Activated naive CD4-positive, alpha-beta T cell treated with anti-CD3 and anti-CD28 coated beads, Interleukin-2, amount 50 U/mL, for 24 hours (primary cell): ENCODE data around the gene SLC66A2.

ENCODE experiments used
- H3K27ac Mint-ChIP-seq: one replicate; pipeline ENCODE4 v1.8.0; 2021; ENCODE audit warnings: mild to moderate bottlenecking, mixed read lengths
- H3K27me3 Mint-ChIP-seq: one replicate; pipeline ENCODE4 v1.8.0; 2021; ENCODE audit warnings: mixed read lengths
- H3K36me3 Mint-ChIP-seq: one replicate; pipeline ENCODE4 v1.8.0; 2021; ENCODE audit warnings: mixed read lengths
- H3K4me1 Mint-ChIP-seq: one replicate; pipeline ENCODE4 v1.8.0; 2021; ENCODE audit warnings: mixed read lengths
- H3K4me3 Mint-ChIP-seq: one replicate; pipeline ENCODE4 v1.8.0; 2021; ENCODE audit warnings: mild to moderate bottlenecking, mixed read lengths
- H3K9me3 Mint-ChIP-seq: one replicate; pipeline ENCODE4 v1.8.0; 2021; ENCODE audit warnings: mixed read lengths

SLC66A2 gene

GRCh38 chr18:79975985-79976680 is 24.7 kb upstream of the SLC66A2 start:
- Mint-ChIP-seq H3K36me3 (peaks cover 16% of the 10 kb centered on the region), H3K4me3 (no peak overlapping the region), H3K27ac (no peak overlapping the region), H3K4me1 (peaks cover 36% of the 10 kb centered on the region), H3K27me3 (no peaks in the 10 kb centered on the region), H3K9me3 (no peaks in the 10 kb centered on the region)

- peaks cover 26% of the 10 kb centered on the region for H3K4me1 Mint-ChIP-seq
- H3K4me3 Mint-ChIP-seq: no peak overlapping the region
- no peak overlapping the region for H3K27ac Mint-ChIP-seq
- no peaks in the 10 kb centered on the region for H3K27me3 Mint-ChIP-seq
- H3K36me3 Mint-ChIP-seq: peaks cover 16% of the 10 kb centered on the region
- no peaks in the 10 kb centered on the region for H3K9me3 Mint-ChIP-seq
Measured at GRCh38 chr18:79975043-79975442, 23.6 kb upstream of the SLC66A2 start.

- Mint-ChIP-seq H3K9me3 (no peaks in the 10 kb centered on the region), H3K36me3 (peaks cover 11% of the 10 kb centered on the region)
Measured at GRCh38 chr18:79974025-79974654, 22.7 kb upstream of the SLC66A2 start.

GRCh38 chr18:79973517-79973916 is 22.1 kb upstream of the SLC66A2 start:
- Mint-ChIP-seq H3K27ac (no peak overlapping the region), H3K4me1 (peaks cover 20% of the 10 kb centered on the region), H3K9me3 (no peaks in the 10 kb centered on the region)

More at GRCh38 chr18:79974025-79974654, 22.7 kb upstream of the SLC66A2 start:
- Mint-ChIP-seq H3K27me3 (no peaks in the 10 kb centered on the region), H3K4me1 (peaks cover 22% of the 10 kb centered on the region), H3K4me3 (no peak overlapping the region), H3K27ac (no peak overlapping the region)

GRCh38 chr18:79972720-79973119 is 21.3 kb upstream of the SLC66A2 start:
- H3K9me3 Mint-ChIP-seq: no peaks in the 10 kb centered on the region
- no peak overlapping the region for H3K4me3 Mint-ChIP-seq
- peaks cover 9% of the 10 kb centered on the region for H3K36me3 Mint-ChIP-seq
- H3K27me3 Mint-ChIP-seq: no peaks in the 10 kb centered on the region
- H3K27ac Mint-ChIP-seq: no peak overlapping the region
- peaks cover 14% of the 10 kb centered on the region for H3K4me1 Mint-ChIP-seq

More at GRCh38 chr18:79973517-79973916, 22.1 kb upstream of the SLC66A2 start:
- Mint-ChIP-seq H3K27me3 (no peaks in the 10 kb centered on the region), H3K36me3 (peaks cover 10% of the 10 kb centered on the region), H3K4me3 (no peak overlapping the region)

- H3K4me3 Mint-ChIP-seq: no peak overlapping the region
- H3K4me1 Mint-ChIP-seq: peaks cover 12% of the 10 kb centered on the region
- no peaks in the 10 kb centered on the region for H3K9me3 Mint-ChIP-seq
- peaks cover 9% of the 10 kb centered on the region for H3K36me3 Mint-ChIP-seq
- H3K27ac Mint-ChIP-seq: peak overlapping the region; percentile 46
- no peaks in the 10 kb centered on the region for H3K27me3 Mint-ChIP-seq
Measured at GRCh38 chr18:79971986-79972385, 20.5 kb upstream of the SLC66A2 start.

- peak overlapping the region; percentile 57 for H3K27ac Mint-ChIP-seq
- no peak overlapping the region for H3K4me3 Mint-ChIP-seq
- no peaks in the 10 kb centered on the region for H3K27me3 Mint-ChIP-seq
- H3K36me3 Mint-ChIP-seq: peaks cover 9% of the 10 kb centered on the region
- peaks cover 13% of the 10 kb centered on the region for H3K4me1 Mint-ChIP-seq
- H3K9me3 Mint-ChIP-seq: no peaks in the 10 kb centered on the region
Measured at GRCh38 chr18:79971211-79971952, 19.9 kb upstream of the SLC66A2 start.

- Mint-ChIP-seq H3K27me3 (no peaks in the 10 kb centered on the region), H3K27ac (no peak overlapping the region), H3K4me1 (peaks cover 14% of the 10 kb centered on the region), H3K9me3 (no peaks in the 10 kb centered on the region), H3K36me3 (peaks cover 8% of the 10 kb centered on the region), H3K4me3 (no peak overlapping the region)
Measured at GRCh38 chr18:79970419-79971133, 19.1 kb upstream of the SLC66A2 start.

- Mint-ChIP-seq H3K4me1 (peaks cover 38% of the 10 kb centered on the region), H3K9me3 (no peaks in the 10 kb centered on the region), H3K36me3 (no peaks in the 10 kb centered on the region), H3K4me3 (peak overlapping the region; percentile 85), H3K27ac (peak overlapping the region; percentile 76), H3K27me3 (no peaks in the 10 kb centered on the region)
Measured at GRCh38 chr18:79965119-79965902, 13.9 kb upstream of the SLC66A2 start.

- H3K9me3 Mint-ChIP-seq: no peaks in the 10 kb centered on the region
- H3K4me3 Mint-ChIP-seq: peak within 1 kb of the TSS; percentile 85
- H3K27me3 Mint-ChIP-seq: no peaks in the 10 kb centered on the region
- H3K4me1 Mint-ChIP-seq: peaks cover 42% of the 10 kb centered on the region
- peak within 1 kb of the TSS; percentile 76 for H3K27ac Mint-ChIP-seq
- no peaks in the 10 kb centered on the region for H3K36me3 Mint-ChIP-seq
Measured at GRCh38 chr18:79964330-79965118, 13.1 kb upstream of the SLC66A2 start, which contains the start of gene HSBP1L1. HSBP1L1 (plus strand) TSS chr18:79964643; CDS start chr18:79964736, 93 bp downstream.

GRCh38 chr18:79963658-79964329 is 12.3 kb upstream of the SLC66A2 start:
- peak overlapping the region; percentile 59 for H3K27ac Mint-ChIP-seq

GRCh38 chr18:79962835-79963657 is 11.6 kb upstream of the SLC66A2 start:
- Mint-ChIP-seq H3K4me3 (peak overlapping the region; percentile 65), H3K27me3 (no peaks in the 10 kb centered on the region), H3K27ac (no peak overlapping the region), H3K36me3 (no peaks in the 10 kb centered on the region), H3K4me1 (peaks cover 41% of the 10 kb centered on the region), H3K9me3 (no peaks in the 10 kb centered on the region)

More at GRCh38 chr18:79963658-79964329, 12.3 kb upstream of the SLC66A2 start:
- peak overlapping the region; percentile 69 for H3K4me3 Mint-ChIP-seq
- no peaks in the 10 kb centered on the region for H3K27me3 Mint-ChIP-seq
- H3K4me1 Mint-ChIP-seq: peaks cover 41% of the 10 kb centered on the region
- no peaks in the 10 kb centered on the region for H3K36me3 Mint-ChIP-seq
- H3K9me3 Mint-ChIP-seq: no peaks in the 10 kb centered on the region

- no peaks in the 10 kb centered on the region for H3K27me3 Mint-ChIP-seq
- H3K36me3 Mint-ChIP-seq: no peaks in the 10 kb centered on the region
- no peaks in the 10 kb centered on the region for H3K9me3 Mint-ChIP-seq
- no peak overlapping the region for H3K27ac Mint-ChIP-seq
- H3K4me3 Mint-ChIP-seq: no peak overlapping the region
- H3K4me1 Mint-ChIP-seq: peaks cover 40% of the 10 kb centered on the region
Measured at GRCh38 chr18:79962311-79962710, 10.9 kb upstream of the SLC66A2 start.
